ENCODE measurements around the gene FAM219A. TPM values are rescaled to one million over a fixed set of nuclear protein-coding genes. Genes with fewer than 3 reads are reported as not detected.

The FAM219A gene
- total RNA-seq, 2 donors from 2014 or later: 6.8 to 7.2 TPM

- DNase-seq: no peak
- ATAC-seq: no peak
- intact Hi-C loops (cut with DNase I, micrococcal nuclease): no loop called here
These were observed 71.7 kb downstream of the FAM219A start for GRCh38 chr9:34386656-34387055.

GRCh38 chr9:34385561-34386230 lies 72.7 kb downstream of the FAM219A start:
- intact Hi-C loops (cut with DNase I, micrococcal nuclease): no loop called here
- ATAC-seq: no peak
- no peak for DNase-seq

- intact Hi-C loops (cut with DNase I, micrococcal nuclease): no loop called here
- ATAC-seq: no peak
- no peak for DNase-seq
These were observed 73.8 kb downstream of the FAM219A start for GRCh38 chr9:34384368-34385165.

GRCh38 chr9:34383904-34384303 lies 74.5 kb downstream of the FAM219A start:
- intact Hi-C loops (cut with DNase I, micrococcal nuclease): no loop called here
- no peak for ATAC-seq

GRCh38 chr9:34382879-34383278 lies 75.5 kb downstream of the FAM219A start:
- DNase-seq (no peak), ATAC-seq (no peak)
- intact Hi-C loops (cut with DNase I, micrococcal nuclease): no loop called here

More at GRCh38 chr9:34383904-34384303, 74.5 kb downstream of the FAM219A start:
- DNase-seq: no peak

- intact Hi-C loops (cut with DNase I, micrococcal nuclease): no loop called here
- no peak for ATAC-seq
- no peak for DNase-seq
These were observed 76.3 kb downstream of the FAM219A start for GRCh38 chr9:34382054-34382453.

GRCh38 chr9:34381323-34381722 lies 77.0 kb downstream of the FAM219A start:
- ATAC-seq: peak; percentile 18
- intact Hi-C loops (cut with DNase I, micrococcal nuclease): no loop called here
- DNase-seq: peak; percentile 57 to 61

- ATAC-seq (peak; percentile 64), DNase-seq (peak; percentile 79 to 85)
- intact Hi-C loops (cut with DNase I, micrococcal nuclease): no loop called here
These were observed 77.7 kb downstream of the FAM219A start for GRCh38 chr9:34380511-34381315.

- peak in 1 of 2 donors; percentile 39 for DNase-seq
- intact Hi-C loops (cut with DNase I, micrococcal nuclease): no loop called here
- no peak for ATAC-seq
These were observed 78.3 kb downstream of the FAM219A start for GRCh38 chr9:34380034-34380510.

- DNase-seq (peak; percentile 90 to 91), ATAC-seq (peak; percentile 27)
- intact Hi-C loops (cut with DNase I, micrococcal nuclease): loop anchor here (2.0 to 5.0 kb wide), 2 partner anchors 47 kb away; no protein-coding TSS in a partner anchor
These were observed 78.9 kb downstream of the FAM219A start for GRCh38 chr9:34379334-34380033.

GRCh38 chr9:34378376-34379060 lies 79.9 kb downstream of the FAM219A start:
- ATAC-seq: no peak
- intact Hi-C loops (cut with DNase I, micrococcal nuclease): loop anchor here (2.0 to 5.0 kb wide), 2 partner anchors 46 kb away; no protein-coding TSS in a partner anchor
- no peak for DNase-seq

GRCh38 chr9:34377404-34377746 lies 81.0 kb downstream of the FAM219A start:
- intact Hi-C loops (cut with DNase I, micrococcal nuclease): loop anchor here in 1 of 2 donors (5.0 kb wide), 1 partner anchor 45 kb away; no protein-coding TSS in a partner anchor
- DNase-seq: peak; percentile 70 to 71
- ATAC-seq: no peak

- intact Hi-C loops (cut with DNase I, micrococcal nuclease): loop anchor here in 1 of 2 donors (5.0 kb wide), 1 partner anchor 44 kb away; no protein-coding TSS in a partner anchor
- DNase-seq (peak; percentile 99), ATAC-seq (peak; percentile 68)
These were observed 81.6 kb downstream of the FAM219A start, which contains the start of gene MYORG for GRCh38 chr9:34376596-34377403. Gene MYORG, minus strand, starts transcription at chr9:34376898. Its CDS starts 3,955 bp downstream, at chr9:34372943.

- intact Hi-C loops (cut with DNase I, micrococcal nuclease): loop anchor here in 1 of 2 donors (5.0 kb wide), 1 partner anchor 44 kb away; no protein-coding TSS in a partner anchor
- DNase-seq (peak; percentile 78 to 82), ATAC-seq (peak; percentile 55)
These were observed 82.3 kb downstream of the FAM219A start for GRCh38 chr9:34375901-34376595.

GRCh38 chr9:34374905-34375552 lies 83.3 kb downstream of the FAM219A start:
- intact Hi-C loops (cut with DNase I, micrococcal nuclease): loop anchor here in 1 of 2 donors (5.0 kb wide), 1 partner anchor 43 kb away; no protein-coding TSS in a partner anchor
- peak; percentile 70 to 90 for DNase-seq
- peak; percentile 60 for ATAC-seq

GRCh38 chr9:34374339-34374738 lies 84.0 kb downstream of the FAM219A start:
- no peak for DNase-seq
- ATAC-seq: no peak
- intact Hi-C loops (cut with DNase I, micrococcal nuclease): no loop called here
